ENCODE measurements around the gene MMP21. TPM values are rescaled to one million over a fixed set of nuclear protein-coding genes. Genes with fewer than 3 reads are reported as not detected.

The MMP21 gene
- polyA plus RNA-seq (ENCODE audit: insufficient read length in 10 of 10): under 1 TPM; 0.16 to 0.56 (median 0.33) TPM
- long read RNA-seq, donor 1: 0 reads
- long read RNA-seq, donor 2: 0 reads
- long read RNA-seq, donor 3: 0 reads
- long read RNA-seq, donor 4: 0 reads
- long read RNA-seq, donor 5: 0 reads
- long read RNA-seq, donor 6: 0 reads
- long read RNA-seq, donor 7: 0 reads
- long read RNA-seq, donor 8: 0 reads
- long read RNA-seq, donor 9: 0 reads

- no peak for DNase-seq
These were observed at the start of gene MMP21 for GRCh38 chr10:125775491-125776106. TSS of gene MMP21 (minus strand) at chr10:125775821. CDS start at chr10:125775821, 0 bp downstream.

- DNase-seq: no peak
These were observed 49.1 kb upstream of the MMP21 start for GRCh38 chr10:125824736-125825135.

- peak in 1 of 3 donors; percentile 21 for DNase-seq
These were observed 48.1 kb upstream of the MMP21 start for GRCh38 chr10:125823663-125824251.

- peak; percentile 88 to 97 (median 93) for DNase-seq
These were observed 47.4 kb upstream of the MMP21 start, which contains the start of the genes BCCIP and UROS for GRCh38 chr10:125822878-125823662. TSS of gene BCCIP (plus strand) at chr10:125823546. CDS start at chr10:125823558, 12 bp downstream. TSS of gene UROS (minus strand) at chr10:125823258. CDS start at chr10:125816499, 6,759 bp downstream.

GRCh38 chr10:125820701-125821100 lies 45.1 kb upstream of the MMP21 start:
- no peak for DNase-seq

- DNase-seq: no peak
These were observed 41.8 kb upstream of the MMP21 start for GRCh38 chr10:125817337-125817946.

- no peak for DNase-seq
These were observed 40.9 kb upstream of the MMP21 start for GRCh38 chr10:125816548-125816947.

GRCh38 chr10:125815764-125816163 lies 40.1 kb upstream of the MMP21 start:
- no peak for DNase-seq

GRCh38 chr10:125812128-125812750 lies 36.6 kb upstream of the MMP21 start:
- no peak for DNase-seq

- DNase-seq: peak in 1 of 3 donors; percentile 11
These were observed 35.6 kb upstream of the MMP21 start for GRCh38 chr10:125811251-125811650.

- no peak for DNase-seq
These were observed 32.4 kb upstream of the MMP21 start for GRCh38 chr10:125808047-125808446.

GRCh38 chr10:125802739-125803138 lies 27.1 kb upstream of the MMP21 start:
- no peak for DNase-seq

- DNase-seq: no peak
These were observed 26.5 kb upstream of the MMP21 start for GRCh38 chr10:125802131-125802530.

GRCh38 chr10:125801574-125801973 lies 26.0 kb upstream of the MMP21 start:
- no peak for DNase-seq

GRCh38 chr10:125799451-125800182 lies 24.0 kb upstream of the MMP21 start:
- DNase-seq: no peak

GRCh38 chr10:125797994-125798662 lies 22.5 kb upstream of the MMP21 start:
- no peak for DNase-seq

- DNase-seq: no peak
These were observed 21.8 kb upstream of the MMP21 start for GRCh38 chr10:125797424-125797823.

- DNase-seq: no peak
These were observed 20.1 kb upstream of the MMP21 start for GRCh38 chr10:125795637-125796190.

- no peak for DNase-seq
These were observed 19.5 kb upstream of the MMP21 start for GRCh38 chr10:125795128-125795527.

Data from muscle of back (tissue), 13 donors.